ENCODE results near the gene PPP6R3.

GRCh38 chr11:68469122-68469521, 8.6 kb downstream of the PPP6R3 start:
- TF ChIP-seq CTCF (IDR thresholded peaks at IDR 0.05), result no peak
- no peak for TF ChIP-seq POLR2A (IDR thresholded peaks at IDR 0.05)

Measured in uterus (tissue), 2 donors.